GM06990 (cell line): Measurements from ENCODE around the gene PES1.
"Not testable (repeated sequence)": the region's sequence is repeated elsewhere in the genome, so short reads cannot be mapped to it uniquely, and the experiment has no call there.

Source experiments
- DNase-seq: peaks from one replicate; pipeline ENCODE4 v3.0.0-alpha.2; 2011; ENCODE audit not compliant: insufficient read length; ENCODE audit errors: extremely low read depth
- H3K27me3 ChIP-seq: replicated peaks from 2 replicates; pipeline ENCODE4 v1.6.0; 2011; ENCODE audit warnings: low read length; ENCODE audit not compliant: control insufficient read depth, insufficient read depth
- H3K36me3 ChIP-seq: 2 replicates; pipeline ENCODE4 v1.5.1; 2011; ENCODE audit warnings: low read length; ENCODE audit not compliant: control insufficient read depth, insufficient read depth
- H3K4me3 ChIP-seq: replicated peaks from 2 replicates; pipeline ENCODE4 v1.5.1; 2011; ENCODE audit warnings: low read depth, mild to moderate bottlenecking, control low read depth, low read length
- TF ChIP-seq, protein P1 (sequence below): IDR thresholded peaks from 2 replicates; pipeline ENCODE4 v1.5.1; 2011; ENCODE audit warnings: low read length, control low read depth, mild to moderate bottlenecking, inconsistent platforms; ENCODE audit not compliant: insufficient read depth, poor library complexity, severe bottlenecking

Gene PES1

GRCh38 chr22:30572840-30573593, 18.7 kb downstream of the PES1 start:
- Histone ChIP-seq H3K27me3 (no peaks in the 10 kb centered on the region; the same call in 1 of the 2 replicates), H3K36me3 (peaks cover 16% of the 10 kb centered on the region), H3K4me3 (no peak overlapping the region)
- TF ChIP-seq, protein P1, sequence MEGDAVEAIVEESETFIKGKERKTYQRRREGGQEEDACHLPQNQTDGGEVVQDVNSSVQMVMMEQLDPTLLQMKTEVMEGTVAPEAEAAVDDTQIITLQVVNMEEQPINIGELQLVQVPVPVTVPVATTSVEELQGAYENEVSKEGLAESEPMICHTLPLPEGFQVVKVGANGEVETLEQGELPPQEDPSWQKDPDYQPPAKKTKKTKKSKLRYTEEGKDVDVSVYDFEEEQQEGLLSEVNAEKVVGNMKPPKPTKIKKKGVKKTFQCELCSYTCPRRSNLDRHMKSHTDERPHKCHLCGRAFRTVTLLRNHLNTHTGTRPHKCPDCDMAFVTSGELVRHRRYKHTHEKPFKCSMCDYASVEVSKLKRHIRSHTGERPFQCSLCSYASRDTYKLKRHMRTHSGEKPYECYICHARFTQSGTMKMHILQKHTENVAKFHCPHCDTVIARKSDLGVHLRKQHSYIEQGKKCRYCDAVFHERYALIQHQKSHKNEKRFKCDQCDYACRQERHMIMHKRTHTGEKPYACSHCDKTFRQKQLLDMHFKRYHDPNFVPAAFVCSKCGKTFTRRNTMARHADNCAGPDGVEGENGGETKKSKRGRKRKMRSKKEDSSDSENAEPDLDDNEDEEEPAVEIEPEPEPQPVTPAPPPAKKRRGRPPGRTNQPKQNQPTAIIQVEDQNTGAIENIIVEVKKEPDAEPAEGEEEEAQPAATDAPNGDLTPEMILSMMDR = no peak
- DNase-seq = no peak

DNA sequence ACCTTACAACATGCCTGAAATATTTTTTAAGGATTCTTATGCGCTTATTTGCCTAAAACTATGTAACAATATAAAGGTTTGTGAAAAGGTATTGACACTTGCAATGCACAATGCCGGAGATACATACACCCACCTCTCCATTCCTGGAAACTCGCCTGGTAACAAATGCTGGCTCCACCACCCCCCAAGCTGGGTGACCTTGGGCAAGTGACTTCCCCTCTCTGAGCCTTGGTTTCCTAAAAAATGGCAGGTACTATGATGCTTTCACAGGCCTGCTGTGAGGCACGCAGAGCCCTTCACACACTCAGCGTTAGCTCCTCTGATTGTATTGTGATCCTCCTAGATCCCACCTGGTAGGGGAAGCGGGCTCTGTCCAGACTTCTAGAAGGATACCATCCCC, 19.5 kb downstream of the PES1 start:
- no peaks in the 10 kb centered on the region; the same call in 1 of the 2 replicates for H3K27me3 ChIP-seq
- TF ChIP-seq, protein P1 = no peak
- no peak overlapping the region for H3K4me3 ChIP-seq
- no peak for DNase-seq
- peaks cover 13% of the 10 kb centered on the region for H3K36me3 ChIP-seq

GRCh38 chr22:30569674-30570202, 22.0 kb downstream of the PES1 start:
- TF ChIP-seq, protein P1 = no peak
- Histone ChIP-seq H3K36me3 (no peaks in the 10 kb centered on the region), H3K27me3 (no peaks in the 10 kb centered on the region; the same call in 1 of the 2 replicates), H3K4me3 (no peak overlapping the region)
- DNase-seq = no peak

DNA sequence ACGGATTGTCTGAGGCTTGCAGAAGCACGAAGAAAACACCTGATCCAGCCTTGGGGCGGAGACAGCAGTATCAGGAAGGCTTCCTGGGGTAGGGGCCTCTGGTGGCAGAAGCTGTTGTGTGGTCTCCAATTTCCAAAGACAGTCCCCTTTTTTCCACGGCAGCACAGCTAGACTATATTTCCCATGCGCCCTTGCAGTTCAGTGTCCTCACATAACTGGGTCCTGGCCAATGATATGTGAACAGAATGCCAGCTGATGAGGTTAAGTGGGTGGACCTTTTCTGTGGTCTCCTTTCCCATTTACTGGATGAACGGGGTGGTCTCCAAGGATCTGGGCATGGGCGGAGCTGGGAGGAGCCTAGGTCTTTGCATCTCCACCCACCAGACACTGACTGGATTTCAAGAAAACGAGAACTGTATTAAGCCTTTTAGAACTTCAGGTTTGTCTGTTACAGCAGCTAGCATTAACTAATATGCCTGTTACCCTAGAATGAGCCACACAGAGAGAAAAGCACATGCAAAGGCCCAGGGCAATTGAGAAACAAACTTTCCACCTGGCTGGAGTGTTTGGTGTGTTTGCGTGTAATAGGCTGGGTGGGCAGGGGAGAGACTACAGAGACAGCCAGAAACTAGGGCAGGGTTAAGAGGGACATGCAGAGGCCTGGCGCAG, 23.4 kb downstream of the PES1 start:
- DNase-seq = no peak
- TF ChIP-seq, protein P1 = no peak
- H3K27me3 ChIP-seq = no peaks in the 10 kb centered on the region; the same call in 1 of the 2 replicates

DNA sequence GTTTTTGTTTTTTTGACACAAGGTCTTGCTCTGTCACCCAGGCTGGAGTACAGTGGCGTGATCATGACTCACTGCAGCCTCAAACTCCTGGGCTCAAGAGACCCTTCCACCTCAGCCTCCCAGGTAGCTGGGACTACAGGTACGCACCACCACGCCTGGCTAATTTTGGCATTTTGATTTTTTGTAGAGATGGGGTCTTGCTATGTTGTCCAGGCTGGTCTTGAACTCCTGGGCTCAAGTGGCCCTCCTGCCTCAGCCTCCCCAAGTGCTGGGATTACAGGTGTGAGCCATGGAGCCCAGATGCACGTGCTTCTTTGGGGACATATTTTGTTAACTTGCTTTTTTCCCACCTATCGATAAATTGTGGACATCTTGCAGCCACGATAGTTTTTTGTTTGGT, 24.4 kb downstream of the PES1 start:
- not testable (repeated sequence) for H3K36me3 ChIP-seq, DNase-seq, H3K27me3 ChIP-seq, H3K4me3 ChIP-seq

More for the DNA sequence above, 23.4 kb downstream of the PES1 start:
- Histone ChIP-seq H3K4me3 (no peak overlapping the region), H3K36me3 (no peaks in the 10 kb centered on the region)

DNA sequence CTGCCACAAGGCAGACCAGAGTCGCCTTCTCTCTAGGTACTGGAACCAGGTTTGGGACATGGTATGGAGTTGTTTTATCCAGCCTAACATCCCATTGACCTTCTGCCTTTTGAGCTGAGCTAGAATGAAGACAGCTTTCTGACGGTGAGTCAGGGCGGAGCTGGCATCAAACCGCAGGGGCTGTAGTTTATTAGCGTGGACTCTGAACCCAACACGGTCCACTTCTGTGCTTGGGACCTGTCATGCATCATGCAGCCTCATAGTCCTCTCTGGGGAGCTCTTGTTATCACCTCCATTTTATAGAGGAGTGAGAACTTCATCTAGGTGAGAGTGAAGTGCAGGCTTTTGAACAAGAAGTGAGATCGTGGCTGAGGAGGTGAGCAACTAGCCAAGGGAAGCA, 25.6 kb downstream of the PES1 start:
- TF ChIP-seq, protein P1 = no peak
- H3K4me3 ChIP-seq = no peak overlapping the region
- no peak for DNase-seq
- H3K36me3 ChIP-seq = no peaks in the 10 kb centered on the region
- no peaks in the 10 kb centered on the region; the same call in 1 of the 2 replicates for H3K27me3 ChIP-seq
